Erythroblast (primary cell): ENCODE data around the gene KRT86.
"Not testable (repeated sequence)": the region's sequence is repeated elsewhere in the genome, so short reads cannot be mapped to it uniquely, and the experiment has no call there.

ENCODE experiments used
- GATA1 ChIP-seq: IDR thresholded peaks from 2 replicates; pipeline ENCODE4 v1.6.1; 2011; ENCODE audit warnings: low read depth, mild to moderate bottlenecking, control low read depth, low read length, moderate library complexity
- POLR2A ChIP-seq: IDR thresholded peaks from 2 replicates; pipeline ENCODE4 v1.6.1; 2011; ENCODE audit warnings: mild to moderate bottlenecking, low read length

GRCh38 chr12:52345041-52345440 lies 70.6 kb downstream of the KRT86 start:
- TF ChIP-seq POLR2A, GATA1: not testable (repeated sequence)
